HEK293 (cell line): ENCODE results near the gene ACP3.

ENCODE experiments used
- CTCF ChIA-PET: fragments of 350-600 bp; formaldehyde crosslinking; extraction: SDS; loops from one replicate; lab custom pipeline; 2021; ENCODE audit warnings: antibody characterized with exemption; lab: Yijun Ruan, JAX
- POLR2A ChIA-PET: fragments of 300-600 bp; formaldehyde crosslinking; extraction: SDS; loops from one replicate; lab custom pipeline; 2020; ENCODE audit warnings: antibody characterized with exemption, inconsistent platforms; lab: Yijun Ruan, JAX
- H3K27ac ChIP-seq: fragments of 200-500 bp; sonication (Bioruptor generic); 2 replicates; pipeline ENCODE4 v1.5.1; 2014; ENCODE audit warnings: low read depth, low read length, control low read depth, inconsistent platforms; ENCODE audit errors: extremely low read depth
- H3K36me3 ChIP-seq, 2 experiments: fragments of 200-500 bp in 1 of 2; sonication (Bioruptor generic) in 1 of 2; 1 replicate in 1 of 2; 2 replicates in 1 of 2; pipeline ENCODE4 v1.5.1; 2014 to 2017; ENCODE audit warnings: inconsistent platforms in 2 of 2, low read length in 2 of 2; ENCODE audit not compliant: control insufficient read depth in 2 of 2, insufficient read depth in 1 of 2
- H3K4me1 ChIP-seq: fragments of 200-500 bp; sonication (Bioruptor generic); 2 replicates; pipeline ENCODE4 v1.5.1; 2014; ENCODE audit warnings: mild to moderate bottlenecking, low read length, inconsistent platforms; ENCODE audit not compliant: control insufficient read depth, insufficient read depth
- H3K4me3 ChIP-seq: 2 replicates; pipeline ENCODE4 v1.5.1; 2011; ENCODE audit warnings: low read depth, mild to moderate bottlenecking, control low read depth, low read length, moderate library complexity
- H3K9me3 ChIP-seq: fragments of 200-500 bp; sonication (Bioruptor generic); 2 replicates; pipeline ENCODE4 v1.5.1; 2014; ENCODE audit warnings: low read depth, low read length, inconsistent platforms; ENCODE audit not compliant: control insufficient read depth, insufficient read depth
- PRDM2 ChIP-seq: fragments of 450-650 bp; formaldehyde crosslinking; IDR thresholded peaks from 2 replicates; pipeline ENCODE4 v1.5.1; 2016; ENCODE audit warnings: missing biosample characterization, missing genetic modification characterization, borderline replicate concordance
- TSHZ1 ChIP-seq: fragments of 450-650 bp; formaldehyde crosslinking; IDR thresholded peaks from 2 replicates; pipeline ENCODE4 v1.5.1; 2016; ENCODE audit warnings: missing biosample characterization, missing genetic modification characterization, borderline replicate concordance
- YY2 ChIP-seq: fragments of 450-650 bp; formaldehyde crosslinking; IDR thresholded peaks from 2 replicates; pipeline ENCODE4 v1.5.1; 2016; ENCODE audit warnings: missing biosample characterization, missing genetic modification characterization
- ZFP41 ChIP-seq: fragments of 450-650 bp; formaldehyde crosslinking; IDR thresholded peaks from 2 replicates; pipeline ENCODE4 v1.5.1; 2016; ENCODE audit warnings: missing biosample characterization, missing genetic modification characterization, borderline replicate concordance
- ZFP69B ChIP-seq: fragments of 450-650 bp; formaldehyde crosslinking; IDR thresholded peaks from 2 replicates; pipeline ENCODE4 v1.5.1; 2016; ENCODE audit warnings: missing biosample characterization, missing genetic modification characterization
- ZNF354C ChIP-seq: fragments of 450-650 bp; formaldehyde crosslinking; IDR thresholded peaks from 2 replicates; pipeline ENCODE4 v1.5.1; 2016; ENCODE audit warnings: missing biosample characterization, missing genetic modification characterization, low read depth, borderline replicate concordance
- ZNF555 ChIP-seq: fragments of 450-650 bp; formaldehyde crosslinking; conservative IDR thresholded peaks from 2 replicates; pipeline ENCODE4 v1.5.1; 2017; ENCODE audit warnings: missing biosample characterization, mild to moderate bottlenecking, missing genetic modification characterization, inconsistent platforms
- TF ChIP-seq, protein P1 (sequence below): fragments of 450-650 bp; formaldehyde crosslinking; IDR thresholded peaks from 2 replicates; pipeline ENCODE4 v1.5.1; 2016; ENCODE audit warnings: missing biosample characterization, missing genetic modification characterization

ACP3 gene

GRCh38 chr3:132405188-132405587 lies 88.0 kb downstream of the ACP3 start:
- CTCF ChIA-PET = no interaction called here

DNA sequence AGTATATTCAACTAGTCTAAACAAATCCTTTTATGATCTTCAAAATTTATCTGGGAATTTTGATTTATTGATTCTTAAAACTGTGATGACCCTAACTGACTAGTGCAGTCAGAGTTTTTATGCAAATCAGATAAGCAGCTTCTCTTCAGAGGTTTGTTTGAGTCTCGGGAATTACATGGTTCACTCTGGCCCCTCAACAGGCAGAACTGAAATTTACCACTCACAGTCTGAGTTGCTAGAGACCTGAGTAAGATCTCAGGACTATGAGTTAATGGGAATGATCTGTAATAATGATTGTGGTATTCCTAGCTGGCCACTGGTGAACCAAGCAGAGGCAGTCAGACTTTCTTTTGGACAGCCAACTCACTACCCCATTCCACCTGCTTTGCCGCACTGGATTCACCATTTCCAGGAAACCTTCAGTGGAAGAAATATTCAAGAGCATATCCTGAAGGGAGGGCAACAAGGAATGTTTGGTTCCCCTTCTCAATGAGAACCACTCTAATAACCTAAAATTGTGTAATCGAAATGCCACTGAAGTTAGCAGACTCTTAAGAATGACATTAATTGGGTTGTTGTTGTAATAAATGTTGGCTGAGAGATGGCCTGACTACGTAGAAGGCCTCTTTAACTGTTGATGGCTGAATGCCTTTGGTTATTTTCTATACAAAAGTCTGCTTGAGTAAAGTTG lies 88.5 kb downstream of the ACP3 start:
- Histone ChIP-seq H3K27ac (no peak overlapping the region), H3K9me3 (no peaks in the 10 kb centered on the region), H3K36me3 (no peaks in the 10 kb centered on the region), H3K4me3 (no peak overlapping the region), H3K4me1 (no peaks in the 10 kb centered on the region)
- no peak for TF ChIP-seq ZFP69B (tag by site-specific recombination)
- TF ChIP-seq ZNF354C (tag by site-specific recombination) = no peak
- no peak for TF ChIP-seq PRDM2 (tag by site-specific recombination)
- no peak for TF ChIP-seq TSHZ1 (tag by site-specific recombination)
- no peak for TF ChIP-seq ZFP41
- TF ChIP-seq, protein P1, sequence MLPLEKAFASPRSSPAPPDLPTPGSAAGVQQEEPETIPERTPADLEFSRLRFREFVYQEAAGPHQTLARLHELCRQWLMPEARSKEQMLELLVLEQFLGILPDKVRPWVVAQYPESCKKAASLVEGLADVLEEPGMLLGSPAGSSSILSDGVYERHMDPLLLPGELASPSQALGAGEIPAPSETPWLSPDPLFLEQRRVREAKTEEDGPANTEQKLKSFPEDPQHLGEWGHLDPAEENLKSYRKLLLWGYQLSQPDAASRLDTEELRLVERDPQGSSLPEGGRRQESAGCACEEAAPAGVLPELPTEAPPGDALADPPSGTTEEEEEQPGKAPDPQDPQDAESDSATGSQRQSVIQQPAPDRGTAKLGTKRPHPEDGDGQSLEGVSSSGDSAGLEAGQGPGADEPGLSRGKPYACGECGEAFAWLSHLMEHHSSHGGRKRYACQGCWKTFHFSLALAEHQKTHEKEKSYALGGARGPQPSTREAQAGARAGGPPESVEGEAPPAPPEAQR (tag by site-specific recombination) = no peak
- ChIA-PET POLR2A (no interaction called here), CTCF (no interaction called here)

More at GRCh38 chr3:132405188-132405587, 88.0 kb downstream of the ACP3 start:
- POLR2A ChIA-PET = no interaction called here
- TF ChIP-seq, protein P1 (tag by site-specific recombination) = no peak
- no peak for TF ChIP-seq YY2
- TF ChIP-seq ZNF555 = no peak
- H3K4me1 ChIP-seq = no peaks in the 10 kb centered on the region
- no peaks in the 10 kb centered on the region for H3K9me3 ChIP-seq
- H3K4me3 ChIP-seq = no peak overlapping the region
- H3K36me3 ChIP-seq = no peaks in the 10 kb centered on the region
- H3K27ac ChIP-seq = no peak overlapping the region
